ENCODE data around the gene CCDC74B.
"Not testable (repeated sequence)": the region's sequence is repeated elsewhere in the genome, so short reads cannot be mapped to it uniquely, and the experiment has no call there.

- TF ChIP-seq POLR2A, CTCF (IDR thresholded peaks at IDR 0.05): not testable (repeated sequence)
Measured at GRCh38 chr2:130148515-130148914, 3.6 kb upstream of the CCDC74B start.
